BE2C (cell line): ENCODE data around the gene TIMP3.

Experiments used
- DNase-seq: peaks from one replicate; pipeline ENCODE4 v3.0.0-alpha.2; 2020
- H3K27me3 ChIP-seq: fragments of 250-450 bp; sonication (Bioruptor Pico); 2 replicates; pipeline ENCODE4 v1.5.1; 2020; ENCODE audit warnings: mild to moderate bottlenecking
- H3K36me3 ChIP-seq: fragments of 250-450 bp; sonication (Bioruptor Pico); 2 replicates; pipeline ENCODE4 v1.5.1; 2020; ENCODE audit warnings: mild to moderate bottlenecking
- H3K4me1 ChIP-seq: fragments of 250-450 bp; sonication (Bioruptor Pico); 2 replicates; pipeline ENCODE4 v1.5.1; 2020
- H3K4me3 ChIP-seq: 2 replicates; pipeline ENCODE4 v1.5.1; 2011; ENCODE audit warnings: low read depth, low read length
- H3K9me3 ChIP-seq: fragments of 250-450 bp; sonication (Bioruptor Pico); 2 replicates; pipeline ENCODE4 v1.5.1; 2020
- TF ChIP-seq, protein P1 (sequence below): IDR thresholded peaks from 2 replicates; pipeline ENCODE4 v1.5.1; 2012; ENCODE audit warnings: mild to moderate bottlenecking, low read depth, low read length

The TIMP3 gene

DNA sequence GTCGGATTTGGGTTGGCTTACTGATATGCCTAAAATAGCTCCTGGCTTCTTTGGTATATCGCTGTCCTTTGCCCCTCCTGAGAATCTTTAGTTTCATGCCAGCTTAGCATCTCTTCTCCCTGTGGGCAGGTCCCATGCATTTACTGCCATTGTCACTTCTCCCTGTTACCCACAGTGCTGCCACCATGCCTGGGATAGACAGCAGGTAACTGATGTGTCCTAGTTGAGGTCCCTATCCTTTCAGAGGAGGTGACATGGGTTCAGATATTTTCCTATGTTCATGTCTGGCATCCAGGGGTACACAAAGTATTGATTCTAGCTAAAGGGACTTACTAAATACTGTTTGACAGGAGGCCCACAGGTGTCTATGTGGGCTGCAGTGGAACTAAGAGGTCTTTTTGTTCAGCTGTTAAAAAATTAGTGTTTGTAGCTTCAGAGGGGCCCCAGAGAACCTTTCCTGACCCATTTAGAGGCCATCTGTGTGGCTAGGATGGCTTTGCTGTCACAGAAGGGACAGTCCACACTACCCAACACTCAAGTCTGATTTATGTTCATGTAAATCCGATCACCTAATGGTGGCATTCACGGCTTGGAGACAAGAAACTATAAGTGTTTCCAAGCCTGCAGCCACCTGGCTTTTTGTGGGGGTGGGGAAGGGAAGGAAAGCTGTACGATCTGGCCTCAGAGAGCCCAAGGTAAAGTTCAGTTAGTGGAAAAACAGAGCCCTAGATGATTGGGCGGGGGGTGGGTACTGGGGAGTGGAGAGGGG is 8.5 kb downstream of the TIMP3 start:
- no peaks in the 10 kb centered on the region for H3K27me3 ChIP-seq
- H3K36me3 ChIP-seq = no peaks in the 10 kb centered on the region
- no peak overlapping the region for H3K4me3 ChIP-seq
- TF ChIP-seq, protein P1, sequence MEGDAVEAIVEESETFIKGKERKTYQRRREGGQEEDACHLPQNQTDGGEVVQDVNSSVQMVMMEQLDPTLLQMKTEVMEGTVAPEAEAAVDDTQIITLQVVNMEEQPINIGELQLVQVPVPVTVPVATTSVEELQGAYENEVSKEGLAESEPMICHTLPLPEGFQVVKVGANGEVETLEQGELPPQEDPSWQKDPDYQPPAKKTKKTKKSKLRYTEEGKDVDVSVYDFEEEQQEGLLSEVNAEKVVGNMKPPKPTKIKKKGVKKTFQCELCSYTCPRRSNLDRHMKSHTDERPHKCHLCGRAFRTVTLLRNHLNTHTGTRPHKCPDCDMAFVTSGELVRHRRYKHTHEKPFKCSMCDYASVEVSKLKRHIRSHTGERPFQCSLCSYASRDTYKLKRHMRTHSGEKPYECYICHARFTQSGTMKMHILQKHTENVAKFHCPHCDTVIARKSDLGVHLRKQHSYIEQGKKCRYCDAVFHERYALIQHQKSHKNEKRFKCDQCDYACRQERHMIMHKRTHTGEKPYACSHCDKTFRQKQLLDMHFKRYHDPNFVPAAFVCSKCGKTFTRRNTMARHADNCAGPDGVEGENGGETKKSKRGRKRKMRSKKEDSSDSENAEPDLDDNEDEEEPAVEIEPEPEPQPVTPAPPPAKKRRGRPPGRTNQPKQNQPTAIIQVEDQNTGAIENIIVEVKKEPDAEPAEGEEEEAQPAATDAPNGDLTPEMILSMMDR = no peak
- DNase-seq = no peak
- H3K4me1 ChIP-seq = no peaks in the 10 kb centered on the region
- no peaks in the 10 kb centered on the region for H3K9me3 ChIP-seq

DNA sequence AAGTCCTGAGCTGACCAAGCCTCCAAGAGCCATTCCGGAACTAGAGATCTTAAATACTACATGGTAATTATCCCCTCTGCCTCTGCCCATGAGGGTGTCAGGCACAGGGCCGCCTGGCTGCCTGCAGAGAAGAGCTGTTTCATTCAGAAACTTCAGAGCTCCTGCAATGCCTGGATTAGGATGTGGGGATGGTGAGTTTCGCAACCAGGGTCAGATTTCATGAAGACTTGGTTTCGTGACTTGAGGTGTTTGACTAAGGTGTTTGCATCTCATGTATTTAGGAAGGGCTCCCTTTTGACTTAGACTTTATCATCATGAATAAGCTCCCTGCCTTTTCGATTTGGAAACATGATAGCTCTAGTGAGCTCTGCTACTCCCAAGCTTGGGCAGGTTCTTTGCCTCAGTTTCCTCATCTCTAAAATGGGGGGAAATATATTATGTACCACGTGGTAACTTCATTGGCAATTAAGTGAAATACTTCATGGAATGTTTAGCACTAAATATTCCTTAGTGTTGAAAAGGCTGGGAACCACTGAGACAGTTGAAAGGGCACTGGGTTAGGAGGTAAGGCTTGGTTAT is 9.1 kb downstream of the TIMP3 start:
- Histone ChIP-seq H3K36me3 (no peaks in the 10 kb centered on the region), H3K4me3 (no peak overlapping the region), H3K9me3 (no peaks in the 10 kb centered on the region), H3K4me1 (no peaks in the 10 kb centered on the region), H3K27me3 (no peaks in the 10 kb centered on the region)
- DNase-seq = no peak
- TF ChIP-seq, protein P1 = no peak

DNA sequence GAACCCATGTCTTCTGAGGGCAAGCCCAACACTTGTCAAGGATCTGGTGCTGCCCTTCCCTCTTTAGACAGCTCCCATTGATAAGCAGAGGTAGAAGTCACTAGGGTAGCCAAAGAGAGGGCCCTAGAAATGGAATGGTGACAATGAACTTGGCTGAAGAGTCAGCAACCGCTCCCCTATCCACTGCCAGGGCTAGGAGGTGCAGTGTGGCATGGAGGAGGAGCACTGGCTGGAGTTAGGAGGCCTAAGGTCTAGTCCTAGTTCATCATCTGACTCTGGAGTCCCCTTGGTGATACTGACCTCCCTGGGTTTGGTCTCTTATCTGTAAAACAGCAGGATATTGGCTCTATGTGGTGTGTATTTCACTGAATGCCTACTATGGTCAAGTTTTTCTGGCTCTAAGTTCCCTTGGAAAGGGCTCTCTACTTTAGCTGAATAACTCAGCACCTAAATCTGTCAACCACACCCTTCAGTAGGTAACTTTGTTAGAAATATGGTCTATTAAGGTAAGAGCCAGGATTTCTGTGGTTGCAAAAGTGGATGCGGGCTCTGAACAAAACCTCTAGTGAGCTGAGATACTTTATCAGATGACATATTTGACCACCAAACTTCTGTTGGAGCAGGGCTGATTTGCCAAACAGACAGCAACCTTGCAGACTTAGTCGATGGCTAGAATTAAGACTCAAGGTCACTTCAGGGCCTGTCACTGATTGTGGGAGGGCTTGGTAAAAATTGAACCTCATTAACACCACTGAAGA is 10.5 kb downstream of the TIMP3 start:
- no peaks in the 10 kb centered on the region for H3K4me1 ChIP-seq
- H3K27me3 ChIP-seq = no peaks in the 10 kb centered on the region
- no peaks in the 10 kb centered on the region for H3K36me3 ChIP-seq
- TF ChIP-seq, protein P1 = no peak
- DNase-seq = no peak
- no peaks in the 10 kb centered on the region for H3K9me3 ChIP-seq
- no peak overlapping the region for H3K4me3 ChIP-seq

DNA sequence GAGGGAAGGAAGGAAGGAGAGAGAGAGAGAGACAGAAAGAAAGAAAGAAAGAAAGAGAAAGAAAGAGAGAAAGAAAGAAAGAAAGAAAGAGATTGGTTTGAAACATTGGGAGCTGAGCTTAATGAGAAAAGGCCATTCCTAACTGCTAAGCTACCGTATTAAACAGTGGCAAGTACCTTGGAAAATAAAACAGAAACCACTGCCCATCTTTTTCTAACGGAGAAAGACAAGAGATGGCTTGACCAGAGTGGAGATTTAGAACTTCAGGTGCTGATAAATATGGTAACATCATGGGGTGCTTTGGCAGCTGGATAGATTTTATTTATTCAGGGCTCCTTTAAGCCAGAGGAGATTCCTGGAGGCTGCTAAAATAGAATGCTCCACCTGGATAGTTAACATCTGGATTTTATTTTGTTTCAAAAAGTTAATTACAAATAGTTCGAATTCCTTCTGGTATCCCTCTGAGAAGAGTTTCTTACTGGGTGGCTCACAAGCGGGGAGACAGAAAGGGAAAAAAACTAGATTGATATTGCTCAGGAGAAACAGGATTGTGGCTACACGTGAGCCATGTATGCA is 12.9 kb downstream of the TIMP3 start:
- Histone ChIP-seq H3K4me1 (no peaks in the 10 kb centered on the region), H3K4me3 (no peak overlapping the region), H3K9me3 (no peaks in the 10 kb centered on the region), H3K36me3 (no peaks in the 10 kb centered on the region), H3K27me3 (no peaks in the 10 kb centered on the region)
- no peak for DNase-seq
- TF ChIP-seq, protein P1 = no peak

DNA sequence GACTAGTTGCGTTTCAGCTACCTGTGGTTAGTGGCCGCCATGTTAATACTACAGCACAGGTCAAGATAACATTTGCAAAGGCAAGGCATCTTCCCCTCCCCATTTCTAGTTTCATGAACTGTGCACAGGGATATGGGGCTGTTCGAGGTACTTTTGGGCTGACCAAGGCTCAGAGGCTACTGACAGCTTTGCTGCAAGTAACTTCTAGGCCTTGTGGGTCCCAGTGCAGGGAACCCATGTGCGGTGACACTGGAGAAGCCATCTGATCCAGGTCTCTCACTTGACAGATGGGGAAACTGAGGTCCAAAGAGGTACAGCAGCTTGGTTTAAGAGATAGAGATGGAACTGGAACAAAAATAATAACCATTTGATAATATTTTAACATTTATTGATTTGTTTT is 13.6 kb downstream of the TIMP3 start:
- no peaks in the 10 kb centered on the region for H3K36me3 ChIP-seq
- H3K9me3 ChIP-seq = no peaks in the 10 kb centered on the region
- no peaks in the 10 kb centered on the region; the same call in 1 of the 2 replicates for H3K4me1 ChIP-seq
- TF ChIP-seq, protein P1 = no peak
- DNase-seq = no peak
- no peaks in the 10 kb centered on the region for H3K27me3 ChIP-seq
- no peak overlapping the region for H3K4me3 ChIP-seq
